Measurements from ENCODE around the gene ATF2. TPM values are rescaled to one million over a fixed set of nuclear protein-coding genes. Genes with fewer than 3 reads are reported as not detected.

The ATF2 gene
- total and polyA plus RNA-seq, 2 of the 13 experiments (the other 11 are each of a cell fraction or from before 2014, with no cell fraction given), result 91.6 to 95.1 TPM

- H3K4me2 ChIP-seq (ENCODE audit: low read depth, low read length), result peak overlapping the region; percentile 9; the same call in 1 of the 2 replicates
- no peaks in the 10 kb centered on the region; a peak in 1 of 5 replicates for H3K27me3 ChIP-seq (ENCODE audit: control insufficient read depth in 1 of 2, insufficient read depth in 2 of 2, low read length in 2 of 2)
- 98% methylated on average over 8 of the region's 8 CpGs for WGBS (ENCODE audit: low lambda C conversion rate)
- intact Hi-C loops (cut with micrococcal nuclease; ENCODE audit: unreplicated experiment), result no loop called here
- no peak overlapping the region for H2AFZ ChIP-seq (ENCODE audit: low read length)
- DNase-seq (ENCODE audit: low spot score), result no peak
- CTCF ChIA-PET (ENCODE audit: low intra/inter-chr PET ratio, low total read pairs), result no interaction called here
- no peaks in the 10 kb centered on the region for H3K9me3 ChIP-seq (ENCODE audit: low read length)
- no peak overlapping the region for H3K9ac ChIP-seq (ENCODE audit: insufficient read depth, low read depth, low read length)
- H3K4me3 ChIP-seq (replicated peaks in 1 of 3; ENCODE audit: insufficient read depth in 1 of 3, low read depth in 2 of 3, low read length in 3 of 3), result no peak overlapping the region
- H3K79me2 ChIP-seq (ENCODE audit: insufficient read depth, low read length), result peaks cover 92% of the 10 kb centered on the region
- peaks cover 33% of the 10 kb centered on the region for H4K20me1 ChIP-seq (ENCODE audit: insufficient read depth, low read length)
- ATAC-seq, result no peak
- no peak overlapping the region for H3K27ac ChIP-seq (ENCODE audit: extremely low read length, insufficient read depth, low read length)
- in situ Hi-C loops (cut with HindIII; ENCODE audit: extremely low pct_ligation_motif_present, low pct_unique_long_range_greater_than_20kb), result no loop called here
- peaks cover 1 to 6% of the 10 kb centered on the region in 2 experiments; a peak in 2 of 5 replicates for H3K36me3 ChIP-seq (replicated peaks in 1 of 2; ENCODE audit: control insufficient read depth in 1 of 2, insufficient read depth in 2 of 2, low read length in 2 of 2)
- no peak for FAIRE-seq
- peaks cover 30% of the 10 kb centered on the region for H3K4me1 ChIP-seq (ENCODE audit: insufficient read depth, low read length)
- POLR2A ChIA-PET, result no interaction called here
- no TSS peak for BruUV-seq (replicated peaks)
- TF ChIP-seq HOMEZ (CRISPR knock-in tag; IDR thresholded peaks at IDR 0.05; ENCODE audit: low read depth), result peak; percentile 25; the same call in 1 of the 2 replicates
- no peak for TF ChIP-seq ZBTB43 (CRISPR knock-in tag; conservative IDR thresholded peaks at IDR 0.05)
Observed at GRCh38 chr2:175164235-175164634, 3.8 kb downstream of the ATF2 start.

- DNase-seq (ENCODE audit: low spot score) (no peak), FAIRE-seq (no peak), ATAC-seq (no peak)
- H3K4me2 ChIP-seq (ENCODE audit: low read depth, low read length), result no peak overlapping the region
- ChIA-PET POLR2A (no interaction called here), CTCF (ENCODE audit: low intra/inter-chr PET ratio, low total read pairs) (no interaction called here)
- H3K27me3 ChIP-seq (ENCODE audit: control insufficient read depth in 1 of 2, insufficient read depth in 2 of 2, low read length in 2 of 2), result no peaks in the 10 kb centered on the region
- BruUV-seq (replicated peaks), result no TSS peak
- intact Hi-C loops (cut with micrococcal nuclease; ENCODE audit: unreplicated experiment), result no loop called here
- in situ Hi-C loops (cut with HindIII; ENCODE audit: extremely low pct_ligation_motif_present, low pct_unique_long_range_greater_than_20kb), result no loop called here
- TF ChIP-seq FOSL1 (CRISPR knock-in tag; IDR thresholded peaks at IDR 0.05; ENCODE audit: borderline replicate concordance) (no peak), ADNP (CRISPR knock-in tag; IDR thresholded peaks at IDR 0.05) (no peak), ZNF337 (CRISPR knock-in tag; IDR thresholded peaks at IDR 0.05; ENCODE audit: borderline replicate concordance, low read depth) (no peak), HOXA9 (CRISPR knock-in tag; IDR thresholded peaks at IDR 0.05; ENCODE audit: borderline replicate concordance) (no peak), ZNF317 (CRISPR knock-in tag; IDR thresholded peaks at IDR 0.05) (no peak), POLR2G (IDR thresholded peaks at IDR 0.05; ENCODE audit: low read depth, low read length) (no peak), HHEX (CRISPR knock-in tag; IDR thresholded peaks at IDR 0.05) (no peak), TCF12 (IDR thresholded peaks at IDR 0.05) (no peak), TCF12 (CRISPR knock-in tag; IDR thresholded peaks at IDR 0.05) (no peak)
- 0 out of 2 replicates have a peak, but pooled peaks cover 5% of the 10 kb centered on the region for H3K4me1 ChIP-seq (ENCODE audit: insufficient read depth, low read length)
- H3K9me3 ChIP-seq (ENCODE audit: low read length), result no peaks in the 10 kb centered on the region
- no peak overlapping the region for H3K9ac ChIP-seq (ENCODE audit: insufficient read depth, low read depth, low read length)
- WGBS (ENCODE audit: low lambda C conversion rate), result 95% methylated on average over 4 of the region's 4 CpGs
- no peak overlapping the region for H2AFZ ChIP-seq (ENCODE audit: low read length)
- H3K36me3 ChIP-seq (replicated peaks in 1 of 2; ENCODE audit: control insufficient read depth in 1 of 2, insufficient read depth in 2 of 2, low read length in 2 of 2), result peaks cover 4 to 27% of the 10 kb centered on the region in 2 experiments
- peaks cover 52% of the 10 kb centered on the region for H4K20me1 ChIP-seq (ENCODE audit: insufficient read depth, low read length)
- H3K4me3 ChIP-seq (replicated peaks in 1 of 3; ENCODE audit: insufficient read depth in 1 of 3, low read depth in 2 of 3, low read length in 3 of 3), result no peak overlapping the region
- H3K27ac ChIP-seq (ENCODE audit: extremely low read length, insufficient read depth, low read length), result no peak overlapping the region
- H3K79me2 ChIP-seq (ENCODE audit: insufficient read depth, low read length), result peaks cover 95% of the 10 kb centered on the region
Observed at GRCh38 chr2:175158894-175159293, 9.1 kb downstream of the ATF2 start.

Measured in HepG2 (cell line).